Upper lobe of right lung (tissue), 1 donor: Measurements from ENCODE around the gene ESRP2. TPM values are rescaled to one million over a fixed set of nuclear protein-coding genes. Genes with fewer than 3 reads are reported as not detected.
A peak's percentile ranks its signal among the peaks of the same experiment; 100 is the strongest.

Source experiments
- ATAC-seq: fragments of 200-7000 bp; cut with Tn5 transposase; one replicate; pipeline ENCODE4 v1.9.1; 2020; ENCODE audit warnings: mild to moderate bottlenecking, moderate library complexity
- DNase-seq: peaks from one replicate; pipeline ENCODE4 v3.0.0-alpha.2; 2020
- H3K27ac ChIP-seq: fragments of 200-600 bp; one replicate; pipeline ENCODE4 v1.8.0; 2022
- H3K27me3 ChIP-seq: fragments of 200-600 bp; one replicate; pipeline ENCODE4 v1.8.0; 2022; ENCODE audit warnings: mild to moderate bottlenecking
- H3K36me3 ChIP-seq: fragments of 200-600 bp; one replicate; pipeline ENCODE4 v1.8.0; 2022
- H3K4me1 ChIP-seq: fragments of 200-600 bp; one replicate; pipeline ENCODE4 v1.8.0; 2022
- H3K4me3 ChIP-seq: fragments of 200-600 bp; one replicate; pipeline ENCODE4 v1.8.0; 2022; ENCODE audit warnings: mild to moderate bottlenecking
- H3K9me3 ChIP-seq: fragments of 200-600 bp; one replicate; pipeline ENCODE4 v1.8.0; 2022
- CTCF ChIP-seq: fragments of 200-600 bp; IDR thresholded peaks from one replicate; pipeline ENCODE4 v1.8.0; 2022; ENCODE audit warnings: antibody characterized with exemption
- intact Hi-C: fragments of 100-400 bp; cut with DNase I; formaldehyde crosslinking; loops from one replicate; pipeline ENCODE4 v1.11.0; 2022
- total RNA-seq: library from RNA; stranded (reverse); fragmentation: NEBNext Ultra II Directional; extraction: Animal tissue kit (Norgen Biotek cat#: 25700); gene quantifications from one replicate; pipeline ENCODE4 v1.2.1, GENCODE V29; 2021
- donor health status: DM: no; HTN: yes; CAD: no; lungs with severe emphysema.

ESRP2 gene
- total RNA-seq, 1 donor from 2014 or later, result 61.0 TPM

DNA sequence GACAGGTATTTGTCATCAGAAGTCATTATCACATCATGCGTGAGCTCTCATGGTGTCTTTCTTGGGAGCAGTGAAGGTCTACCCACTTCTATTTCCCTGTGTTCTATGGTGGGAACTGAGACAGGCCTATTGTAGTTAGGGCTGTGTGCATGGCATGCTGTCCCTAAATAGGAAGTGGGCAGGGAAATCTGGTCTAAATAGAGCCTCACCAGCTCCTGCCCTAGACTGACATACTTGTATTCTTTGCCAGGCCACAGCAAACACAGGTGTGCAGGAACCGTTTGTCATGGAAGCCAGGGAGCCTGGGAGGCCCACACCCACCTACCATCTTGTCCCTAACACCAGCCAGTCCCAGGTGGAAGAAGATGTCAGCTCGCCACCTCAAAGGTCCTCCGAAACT is 38.5 kb upstream of the ESRP2 start:
- no peak overlapping the region for H3K4me3 ChIP-seq
- no peak for DNase-seq
- TF ChIP-seq CTCF, result no peak
- no peak for ATAC-seq
- intact Hi-C loops, result no loop called here
- peaks cover 22% of the 10 kb centered on the region for H3K36me3 ChIP-seq
- peaks cover 34% of the 10 kb centered on the region for H3K4me1 ChIP-seq
- no peaks in the 10 kb centered on the region for H3K27me3 ChIP-seq
- no peak overlapping the region for H3K27ac ChIP-seq
- H3K9me3 ChIP-seq, result no peaks in the 10 kb centered on the region

DNA sequence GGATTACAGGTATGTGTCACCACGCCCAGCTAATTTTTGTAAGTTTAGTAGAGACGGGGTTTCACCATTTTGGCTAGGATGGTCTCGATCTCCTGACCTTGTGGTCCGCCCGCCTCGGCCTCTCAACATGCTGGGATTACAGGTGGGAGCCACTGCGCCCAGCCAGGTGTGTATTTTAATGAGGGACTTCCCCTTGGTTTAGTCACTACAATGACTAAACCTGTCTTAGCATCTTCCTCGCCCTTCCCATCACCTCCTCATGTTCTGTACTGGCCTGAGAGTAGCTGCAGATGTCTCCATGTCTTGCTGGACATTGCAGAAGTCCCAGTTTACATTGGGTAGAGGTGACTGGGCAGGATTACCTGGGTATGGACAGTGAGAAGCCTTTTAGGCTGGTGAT is 38.0 kb upstream of the ESRP2 start:
- Histone ChIP-seq H3K36me3 (peaks cover 22% of the 10 kb centered on the region), H3K27me3 (no peaks in the 10 kb centered on the region), H3K9me3 (no peaks in the 10 kb centered on the region), H3K27ac (no peak overlapping the region), H3K4me1 (peaks cover 34% of the 10 kb centered on the region), H3K4me3 (no peak overlapping the region)
- DNase-seq (no peak), ATAC-seq (no peak)
- no peak for TF ChIP-seq CTCF
- intact Hi-C loops, result no loop called here

- H3K27ac ChIP-seq, result peak overlapping the region; percentile 30
- no peak overlapping the region for H3K4me3 ChIP-seq
- ATAC-seq (no peak), DNase-seq (no peak)
- intact Hi-C loops, result no loop called here
- H3K4me1 ChIP-seq, result peaks cover 34% of the 10 kb centered on the region
- no peaks in the 10 kb centered on the region for H3K27me3 ChIP-seq
- H3K9me3 ChIP-seq, result no peaks in the 10 kb centered on the region
- peaks cover 22% of the 10 kb centered on the region for H3K36me3 ChIP-seq
- TF ChIP-seq CTCF, result no peak
Measured at GRCh38 chr16:68273459-68273858, 37.5 kb upstream of the ESRP2 start.

GRCh38 chr16:68272507-68273209 is 36.7 kb upstream of the ESRP2 start:
- TF ChIP-seq CTCF, result no peak
- ATAC-seq, result peak; percentile 28
- peaks cover 40% of the 10 kb centered on the region for H3K4me1 ChIP-seq

GRCh38 chr16:68270353-68270752 is 34.4 kb upstream of the ESRP2 start:
- no peak overlapping the region for H3K4me3 ChIP-seq
- no peak for DNase-seq
- TF ChIP-seq CTCF, result no peak
- H3K36me3 ChIP-seq, result peaks cover 15% of the 10 kb centered on the region
- peaks cover 39% of the 10 kb centered on the region for H3K4me1 ChIP-seq
- ATAC-seq, result no peak
- intact Hi-C loops, result no loop called here
- H3K27ac ChIP-seq, result no peak overlapping the region
- H3K9me3 ChIP-seq, result no peaks in the 10 kb centered on the region
- no peaks in the 10 kb centered on the region for H3K27me3 ChIP-seq

More at GRCh38 chr16:68272507-68273209, 36.7 kb upstream of the ESRP2 start:
- no peaks in the 10 kb centered on the region for H3K9me3 ChIP-seq
- no peak for DNase-seq
- H3K36me3 ChIP-seq, result peaks cover 19% of the 10 kb centered on the region
- no peaks in the 10 kb centered on the region for H3K27me3 ChIP-seq
- H3K4me3 ChIP-seq, result no peak overlapping the region
- intact Hi-C loops, result no loop called here
- peak overlapping the region; percentile 30 for H3K27ac ChIP-seq

GRCh38 chr16:68269793-68270192 is 33.9 kb upstream of the ESRP2 start:
- ATAC-seq (no peak), DNase-seq (no peak)
- Histone ChIP-seq H3K36me3 (peaks cover 14% of the 10 kb centered on the region), H3K27me3 (no peaks in the 10 kb centered on the region), H3K9me3 (no peaks in the 10 kb centered on the region), H3K4me3 (no peak overlapping the region), H3K27ac (no peak overlapping the region), H3K4me1 (peaks cover 39% of the 10 kb centered on the region)
- intact Hi-C loops, result no loop called here
- TF ChIP-seq CTCF, result no peak
